H1 (cell line): Measurements from ENCODE around the gene METTL25B. TPM values are rescaled to one million over a fixed set of nuclear protein-coding genes. Genes with fewer than 3 reads are reported as not detected.

Source experiments
- BRCA1 ChIP-seq: IDR thresholded peaks from 2 replicates; pipeline ENCODE4 v1.6.1; 2012; ENCODE audit warnings: low read depth, low read length, improper control_type of control experiment
- GABPA ChIP-seq: IDR thresholded peaks from 2 replicates; pipeline ENCODE4 v1.6.1; 2011; ENCODE audit warnings: mild to moderate bottlenecking, low read length, moderate library complexity, borderline replicate concordance; ENCODE audit not compliant: insufficient read depth
- HDAC2 ChIP-seq, 2 experiments: fragments of 300-600 bp in 1 of 2; sonication (generic) in 1 of 2; IDR thresholded peaks; 2 replicates each; pipeline ENCODE4 v1.6.1; 2011 to 2012; ENCODE audit warnings: low read depth in 2 of 2, low read length in 2 of 2, mild to moderate bottlenecking in 2 of 2, moderate library complexity in 2 of 2, borderline replicate concordance in 1 of 2, inconsistent platforms in 1 of 2
- HDAC6 ChIP-seq: IDR thresholded peaks from one replicate; pipeline ENCODE4 v1.7.1; 2012; ENCODE audit warnings: low read depth, mild to moderate bottlenecking, inconsistent platforms, low read length, moderate library complexity
- KDM5A ChIP-seq: fragments of 200-600 bp; IDR thresholded peaks from 2 replicates; pipeline ENCODE4 v1.7.1; 2012; ENCODE audit warnings: mild to moderate bottlenecking, low read length, inconsistent platforms, mixed read lengths
- POLR2A ChIP-seq, 2 experiments: IDR thresholded peaks; 1 replicate in 1 of 2; 2 replicates in 1 of 2; pipeline ENCODE4 v1.6.1; 2011; ENCODE audit warnings: low read depth in 2 of 2, low read length in 2 of 2, mild to moderate bottlenecking in 2 of 2; ENCODE audit errors: control extremely low read depth in 1 of 2
- RXRA ChIP-seq: IDR thresholded peaks from 2 replicates; pipeline ENCODE4 v1.6.1; 2011; ENCODE audit warnings: low read depth, mild to moderate bottlenecking, low read length, moderate library complexity; ENCODE audit not compliant: insufficient read depth
- SIN3A ChIP-seq, 2 experiments: IDR thresholded peaks in 1 of 2; conservative IDR thresholded peaks in 1 of 2; 2 replicates each; pipeline ENCODE4 v1.6.1; 2011 to 2012; ENCODE audit warnings: low read length in 2 of 2, improper control_type of control experiment in 1 of 2, low read depth in 1 of 2, mild to moderate bottlenecking in 1 of 2
- TAF1 ChIP-seq: IDR thresholded peaks from 2 replicates; pipeline ENCODE4 v1.6.1; 2011; ENCODE audit warnings: mild to moderate bottlenecking, low read depth, low read length
- polyA plus RNA-seq, 7 experiments: library from polyadenylated mRNA; depleted of rRNA in 3 of 7; stranded (reverse) in 5 of 7; unstranded in 2 of 7; fragments of >200 nt in 5 of 7; fragments of 200-250 nt in 2 of 7; gene quantifications; 1 replicate in 5 of 7; 2 replicates in 1 of 7; 4 replicates in 1 of 7; pipeline versions ENCODE4 v1.2.1 to v1.2.3, GENCODE V29; 2011 to 2013; ENCODE audit warnings: missing spikeins in 2 of 7, mixed read lengths in 2 of 7
- total RNA-seq: library from RNA; stranded (reverse); fragmentation: NEBNext Ultra II Directional; extraction: Animal tissue kit (Norgen Biotek cat#: 25700); gene quantifications from 2 replicates; pipeline ENCODE4 v1.2.1, GENCODE V29; 2021

The METTL25B gene
- total and polyA plus RNA-seq, 2 of the 8 experiments (the other 6 are each of a cell fraction or from before 2014, with no cell fraction given), result 28.4 to 30.1 TPM

DNA sequence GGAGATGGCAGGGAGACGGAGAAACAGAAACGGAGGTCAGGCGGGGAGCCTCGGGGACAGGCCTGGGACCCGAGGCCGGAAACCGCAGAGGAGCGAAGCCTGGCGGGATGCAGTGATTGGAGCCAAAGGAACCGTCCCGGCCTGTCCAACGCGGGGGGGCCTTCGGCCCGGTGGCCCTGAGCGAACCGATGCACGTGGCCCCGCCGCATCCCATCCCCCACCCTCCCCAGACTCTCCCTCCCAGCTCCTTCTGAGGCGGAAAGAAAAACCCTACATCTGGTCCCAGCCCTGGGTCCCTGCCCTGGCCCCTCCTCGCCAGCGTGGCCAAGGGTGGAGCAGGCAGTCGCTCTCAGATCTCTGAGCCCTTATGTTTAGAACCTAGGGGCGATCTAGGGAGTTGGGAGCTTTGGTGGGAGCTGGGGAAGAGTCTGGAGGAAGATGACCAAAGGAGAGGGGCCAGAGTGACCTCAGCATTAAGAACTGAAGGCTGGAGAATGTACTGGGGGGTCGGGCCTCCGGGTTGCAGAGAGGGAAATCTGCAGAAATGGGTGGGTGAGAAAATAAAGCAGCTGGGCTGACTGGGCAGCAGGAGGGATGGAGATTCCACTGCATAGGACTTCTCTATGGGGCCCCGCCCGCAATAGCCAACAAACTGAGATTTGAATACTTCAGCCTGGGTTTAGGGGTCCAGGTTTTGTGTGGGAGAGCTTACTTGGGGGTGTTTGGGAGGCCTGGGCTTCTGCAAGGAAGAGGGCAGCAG lies 21.4 kb upstream of the METTL25B start (continued):
- TF ChIP-seq GABPA (0 out of 2 replicates have a peak, but pooled peaks have one; percentile 51), KDM5A (no peak), POLR2A (IDR thresholded peaks at IDR 0.05; ENCODE audit: control extremely low read depth in 1 of 2, low read depth in 2 of 2, low read length in 2 of 2) (no peak), BRCA1 (no peak), SIN3A (conservative IDR thresholded peaks at IDR 0.05 in 1 of 2, IDR thresholded peaks at IDR 0.05 in 1 of 2; ENCODE audit: low read depth in 1 of 2, low read length in 2 of 2) (no peak), HDAC6 (no peak), TAF1 (no peak), RXRA (no peak), HDAC2 (IDR thresholded peaks at IDR 0.05; ENCODE audit: borderline replicate concordance in 1 of 2, low read depth in 2 of 2, low read length in 2 of 2) (0 out of 4 replicates have a peak, but pooled peaks of 1 of the 2 experiments have one; percentile 35)
- TF ChIP-seq, all 59 proteins: peak for 4
